Endothelial cell of umbilical vein (primary cell): ENCODE data around the gene MTFMT. TPM values are rescaled to one million over a fixed set of nuclear protein-coding genes. Genes with fewer than 3 reads are reported as not detected.

Experiments used
- BruUV-seq: library from RNA; stranded (reverse); fragments of 400-500 nt; replicated peaks from 2 replicates; lab custom pipeline; 2021; lab: Mats Ljungman, UMichigan
- CTCF ChIA-PET: fragments of 300-600, 350-600 bp; sonication (Branson Sonifier 250); formaldehyde crosslinking; loops from one replicate; lab custom pipeline; 2021; ENCODE audit warnings: antibody characterized with exemption, inconsistent platforms; lab: Charles Lee
- POLR2A ChIA-PET: fragments of 300-600, 350-600 bp; sonication (Branson Sonifier 250); formaldehyde crosslinking; loops from one replicate; lab custom pipeline; 2021; ENCODE audit warnings: antibody characterized with exemption, inconsistent platforms; lab: Charles Lee
- DNase-seq: peaks from one replicate; pipeline ENCODE4 v3.0.0-alpha.2; 2011; ENCODE audit warnings: low read depth, low spot score
- FAIRE-seq: peaks from 2 replicates; lab custom pipeline; 2011; peaks lifted over from hg19 to GRCh38; lab: Jason Lieb, UNC
- H2AFZ ChIP-seq: 2 replicates; pipeline ENCODE4 v1.6.0; 2012; ENCODE audit warnings: low read depth, low read length, control low read depth, inconsistent platforms
- H3K27ac ChIP-seq: 2 replicates; pipeline ENCODE4 v1.5.1; 2011; ENCODE audit warnings: low read depth, mild to moderate bottlenecking, control low read depth, low read length, moderate library complexity; ENCODE audit not compliant: insufficient read depth
- H3K27me3 ChIP-seq, 2 experiments: 2 replicates each; pipeline versions ENCODE4 v1.6.0 to v1.6.1; 2011; ENCODE audit warnings: low read length in 2 of 2, mixed read lengths in 1 of 2; ENCODE audit not compliant: control insufficient read depth in 2 of 2, insufficient read depth in 2 of 2
- H3K36me3 ChIP-seq, 2 experiments: 2 replicates in 1 of 2; 3 replicates in 1 of 2; pipeline ENCODE4 v1.5.1; 2011; ENCODE audit warnings: low read length in 2 of 2, mild to moderate bottlenecking in 1 of 2, moderate library complexity in 1 of 2; ENCODE audit not compliant: control insufficient read depth in 2 of 2, insufficient read depth in 2 of 2; ENCODE audit errors: extremely low read depth in 1 of 2
- H3K4me1 ChIP-seq: 3 replicates; pipeline ENCODE4 v1.5.1; 2011; ENCODE audit warnings: mild to moderate bottlenecking, low read length; ENCODE audit not compliant: control insufficient read depth, insufficient read depth; ENCODE audit errors: extremely low read depth
- H3K4me2 ChIP-seq: 2 replicates; pipeline ENCODE4 v1.6.1; 2011; ENCODE audit warnings: low read length, control low read depth, mixed read lengths; ENCODE audit not compliant: insufficient read depth
- H3K4me3 ChIP-seq, 3 experiments: fragments of 200-600 bp in 1 of 3; sonication (generic), shearing (Covaris generic) in 1 of 3; replicated peaks in 1 of 3; 2 replicates each; pipeline ENCODE4 v1.5.1; 2011 to 2016; ENCODE audit warnings: control low read depth in 3 of 3, low read length in 3 of 3, mild to moderate bottlenecking in 2 of 3, inconsistent platforms in 1 of 3, low read depth in 1 of 3, moderate library complexity in 1 of 3; ENCODE audit not compliant: insufficient read depth in 1 of 3
- H3K79me2 ChIP-seq: 2 replicates; pipeline ENCODE4 v1.6.0; 2012; ENCODE audit warnings: low read length, inconsistent platforms; ENCODE audit not compliant: control insufficient read depth, insufficient read depth
- H3K9ac ChIP-seq: replicated peaks from 2 replicates; pipeline ENCODE3; 2011; ENCODE audit warnings: low read length, control low read depth; ENCODE audit not compliant: insufficient read depth; ENCODE audit errors: extremely low read depth
- H3K9me1 ChIP-seq: replicated peaks from 3 replicates; pipeline ENCODE4 v1.6.0; 2011; ENCODE audit warnings: mild to moderate bottlenecking, low read length; ENCODE audit not compliant: control insufficient read depth, insufficient read depth; ENCODE audit errors: extremely low read depth
- H3K9me3 ChIP-seq: replicated peaks from 2 replicates; pipeline ENCODE4 v1.5.1; 2012; ENCODE audit warnings: low read length, inconsistent platforms; ENCODE audit not compliant: control insufficient read depth, insufficient read depth
- H4K20me1 ChIP-seq: replicated peaks from 2 replicates; pipeline ENCODE3; 2011; ENCODE audit warnings: mild to moderate bottlenecking, low read length; ENCODE audit not compliant: control insufficient read depth, insufficient read depth; ENCODE audit errors: extremely low read depth
- EZH2 ChIP-seq: IDR thresholded peaks from 2 replicates; pipeline ENCODE4 v1.6.1; 2012; ENCODE audit warnings: borderline replicate concordance, low read depth, mild to moderate bottlenecking, moderate library complexity, low read length, inconsistent platforms; ENCODE audit not compliant: severe bottlenecking
- FOS ChIP-seq: IDR thresholded peaks from 2 replicates; pipeline ENCODE4 v1.6.1; 2011; ENCODE audit warnings: mild to moderate bottlenecking, low read length, moderate library complexity, borderline replicate concordance; ENCODE audit not compliant: insufficient read depth
- GATA2 ChIP-seq: IDR thresholded peaks from 2 replicates; pipeline ENCODE4 v1.7.0; 2011; ENCODE audit warnings: low read depth, mild to moderate bottlenecking, moderate library complexity, mixed read lengths, low read length; ENCODE audit not compliant: insufficient read length, insufficient read depth
- JUN ChIP-seq: IDR thresholded peaks from 2 replicates; pipeline ENCODE4 v1.6.1; 2011; ENCODE audit warnings: borderline replicate concordance, low read depth; ENCODE audit not compliant: insufficient read length, insufficient read depth
- MYC ChIP-seq: IDR thresholded peaks from one replicate; pipeline ENCODE4 v1.6.1; 2011; ENCODE audit warnings: mild to moderate bottlenecking, low read depth, low read length
- POLR2AphosphoS5 ChIP-seq: IDR thresholded peaks from 2 replicates; pipeline ENCODE4 v1.6.1; 2012; ENCODE audit warnings: low read depth, mild to moderate bottlenecking, control low read depth, low read length, moderate library complexity; ENCODE audit not compliant: insufficient read depth
- dilution Hi-C: fragments of 300-500 bp; cut with MboI; formaldehyde crosslinking; loops from one replicate; pipeline ENCODE4 v1.15.0; 2019; ENCODE audit warnings: low sequenced_read_pairs; ENCODE audit not compliant: extremely low pct_ligation_motif_present
- intact Hi-C: fragments of 100-400 bp; cut with micrococcal nuclease; formaldehyde crosslinking; loops from one replicate; pipeline ENCODE4 v1.10.0; 2022
- polyA plus RNA-seq, 4 experiments: library from polyadenylated mRNA; depleted of rRNA in 3 of 4; stranded (reverse) in 3 of 4; unstranded in 1 of 4; fragments of >200 nt; gene quantifications; 2 replicates each; pipeline versions ENCODE4 v1.2.1 to v1.2.3, GENCODE V29; 2011 to 2012; ENCODE audit warnings: missing spikeins in 1 of 4
- total RNA-seq: library from RNA; stranded (reverse); gene quantifications from 2 replicates; pipeline ENCODE4 v1.2.3, GENCODE V29; 2021
- TF ChIP-seq, protein P1 (sequence below): IDR thresholded peaks from 2 replicates; pipeline ENCODE4 v1.6.1; 2011; ENCODE audit not compliant: insufficient read depth, insufficient read length
- TF ChIP-seq, protein P2 (sequence below), 2 donors: IDR thresholded peaks; 1 replicate in 1 of 2; 2 replicates in 1 of 2; pipeline ENCODE4 v1.5.1; 2011; ENCODE audit warnings: low read length in 2 of 2, mild to moderate bottlenecking in 2 of 2, moderate library complexity in 2 of 2, control low read depth in 1 of 2, inconsistent platforms in 1 of 2, low read depth in 1 of 2; ENCODE audit not compliant: insufficient read depth in 1 of 2; ENCODE audit errors: extremely low read depth in 1 of 2

The MTFMT gene
- total and polyA plus RNA-seq, 2 donors (not counting 3 experiments of a cell fraction or from before 2014, with no cell fraction given): 7.5 to 20.4 TPM

DNA sequence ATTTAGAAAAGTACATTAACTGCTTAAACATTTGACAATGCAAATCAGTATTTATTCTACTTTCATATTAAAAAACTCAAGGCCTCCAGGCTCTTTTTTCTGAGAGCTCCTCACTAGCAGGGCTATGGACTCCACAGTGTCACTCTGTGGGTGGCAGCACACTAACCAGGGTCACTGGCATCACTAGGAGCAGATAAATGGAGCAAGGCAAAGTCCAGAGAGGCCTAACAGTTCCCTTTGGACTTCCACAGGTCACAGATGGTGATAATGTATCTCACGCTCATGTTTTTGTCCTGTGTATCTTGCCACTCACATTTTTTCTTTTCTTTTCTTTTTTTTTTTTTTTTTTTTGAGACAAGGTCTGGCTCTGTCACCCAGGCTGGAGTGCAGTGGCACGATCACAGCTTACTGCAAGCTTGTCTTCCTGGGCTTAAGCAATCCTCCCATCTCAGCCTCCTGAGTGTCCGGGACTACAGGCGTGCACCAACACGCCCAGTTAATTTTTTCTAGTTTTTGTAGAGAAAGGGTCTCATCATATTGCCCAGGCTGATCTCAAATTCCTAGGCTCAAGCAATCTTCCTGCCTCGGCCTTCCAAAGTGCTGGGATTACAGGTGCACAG lies 47.5 kb downstream of the MTFMT start:
- H3K9ac ChIP-seq: no peak overlapping the region
- TF ChIP-seq FOS (no peak), JUN (no peak), GATA2 (no peak), POLR2AphosphoS5 (no peak), MYC (no peak), EZH2 (no peak)
- TF ChIP-seq, protein P1, sequence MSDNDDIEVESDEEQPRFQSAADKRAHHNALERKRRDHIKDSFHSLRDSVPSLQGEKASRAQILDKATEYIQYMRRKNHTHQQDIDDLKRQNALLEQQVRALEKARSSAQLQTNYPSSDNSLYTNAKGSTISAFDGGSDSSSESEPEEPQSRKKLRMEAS: no peak
- TF ChIP-seq, protein P2, sequence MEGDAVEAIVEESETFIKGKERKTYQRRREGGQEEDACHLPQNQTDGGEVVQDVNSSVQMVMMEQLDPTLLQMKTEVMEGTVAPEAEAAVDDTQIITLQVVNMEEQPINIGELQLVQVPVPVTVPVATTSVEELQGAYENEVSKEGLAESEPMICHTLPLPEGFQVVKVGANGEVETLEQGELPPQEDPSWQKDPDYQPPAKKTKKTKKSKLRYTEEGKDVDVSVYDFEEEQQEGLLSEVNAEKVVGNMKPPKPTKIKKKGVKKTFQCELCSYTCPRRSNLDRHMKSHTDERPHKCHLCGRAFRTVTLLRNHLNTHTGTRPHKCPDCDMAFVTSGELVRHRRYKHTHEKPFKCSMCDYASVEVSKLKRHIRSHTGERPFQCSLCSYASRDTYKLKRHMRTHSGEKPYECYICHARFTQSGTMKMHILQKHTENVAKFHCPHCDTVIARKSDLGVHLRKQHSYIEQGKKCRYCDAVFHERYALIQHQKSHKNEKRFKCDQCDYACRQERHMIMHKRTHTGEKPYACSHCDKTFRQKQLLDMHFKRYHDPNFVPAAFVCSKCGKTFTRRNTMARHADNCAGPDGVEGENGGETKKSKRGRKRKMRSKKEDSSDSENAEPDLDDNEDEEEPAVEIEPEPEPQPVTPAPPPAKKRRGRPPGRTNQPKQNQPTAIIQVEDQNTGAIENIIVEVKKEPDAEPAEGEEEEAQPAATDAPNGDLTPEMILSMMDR (IDR thresholded peaks at IDR 0.05; ENCODE audit: extremely low read depth in 1 of 2, insufficient read depth in 1 of 2, low read depth in 1 of 2, low read length in 2 of 2): no peak
- peaks cover 15% of the 10 kb centered on the region for H3K4me1 ChIP-seq
- no peak overlapping the region for H3K4me3 ChIP-seq
- no peak overlapping the region for H3K27ac ChIP-seq
- POLR2A ChIA-PET: interaction anchor here (0.6 to 0.7 kb wide), 2 partner anchors 8 to 39 kb away, joined by 3 to 4 read pairs; partner anchors contain the start of gene SPG21
- peaks cover 2% of the 10 kb centered on the region for H3K9me1 ChIP-seq
- H3K4me2 ChIP-seq: no peak overlapping the region
- intact Hi-C loops: no loop called here
- no TSS peak for BruUV-seq
- dilution Hi-C loops: no loop called here
- H3K79me2 ChIP-seq: peaks cover 16% of the 10 kb centered on the region
- no peak overlapping the region for H2AFZ ChIP-seq
- H3K9me3 ChIP-seq: no peaks in the 10 kb centered on the region
- no peaks in the 10 kb centered on the region for H3K27me3 ChIP-seq
- CTCF ChIA-PET: no interaction called here
- FAIRE-seq (no peak), DNase-seq (no peak)
- no peaks in the 10 kb centered on the region for H4K20me1 ChIP-seq
- peaks cover 8 to 11% of the 10 kb centered on the region in 2 experiments for H3K36me3 ChIP-seq
